ENCODE measurements around the gene MYH7. TPM values are rescaled to one million over a fixed set of nuclear protein-coding genes. Genes with fewer than 3 reads are reported as not detected.

The MYH7 gene
- total RNA-seq (2014; rRNA removed; shearing (Covaris generic)): not detected in 2 replicates

DNA sequence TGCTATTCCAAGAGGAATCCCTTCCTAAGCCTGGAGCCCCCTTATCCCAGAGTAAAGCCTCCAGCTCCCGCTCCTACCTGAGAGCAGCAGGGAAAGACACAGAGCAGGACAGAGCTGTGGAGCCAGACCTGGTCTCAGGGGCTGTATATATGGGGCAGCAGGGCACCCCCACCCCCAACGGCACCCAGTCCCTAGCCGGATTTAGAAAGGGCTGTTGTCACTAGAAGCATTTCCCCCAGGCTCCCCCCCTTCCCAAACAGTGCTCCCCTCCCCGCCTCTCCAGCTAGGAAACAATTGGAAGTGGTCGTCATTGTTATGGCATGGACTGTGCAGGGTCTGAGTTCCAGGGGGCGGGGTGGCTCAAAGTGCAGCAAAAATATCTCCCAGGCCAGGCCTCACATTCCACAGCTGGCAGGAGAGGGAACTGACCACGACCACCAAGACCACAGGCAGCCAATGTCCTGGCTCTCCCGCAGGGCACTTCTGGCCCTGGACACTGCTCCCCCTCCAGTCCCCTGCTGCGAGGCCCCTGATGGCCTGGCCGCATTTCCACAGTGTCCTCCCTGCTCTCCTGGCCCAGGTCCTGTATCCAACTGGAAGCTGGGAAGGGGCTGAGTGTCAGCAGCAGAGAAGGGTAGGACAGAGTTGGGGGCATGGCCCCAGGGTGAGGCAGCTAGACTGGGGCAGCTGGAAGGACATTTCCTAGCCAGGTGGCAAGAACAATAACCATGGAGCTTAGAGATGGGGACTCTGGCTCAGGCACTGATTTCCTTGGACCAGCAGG lies at the start of gene MYH7:
TSS of gene MYH7 (minus strand) at position 118 of the 784 bp plus-strand sequence. CDS start 1,928 bp downstream, outside the sequence.
- H3K36me3 ChIP-seq (replicated peaks; ENCODE audit: control insufficient read depth, insufficient read depth, low read length): no peaks in the 10 kb centered on the region
- H3K4me3 ChIP-seq (ENCODE audit: insufficient read depth, low read depth, low read length): no peak within 1 kb of the TSS
- DNase-seq: peak; percentile 22
- no peaks in the 10 kb centered on the region for H3K27me3 ChIP-seq (ENCODE audit: control insufficient read depth, insufficient read depth, low read length)

DNA sequence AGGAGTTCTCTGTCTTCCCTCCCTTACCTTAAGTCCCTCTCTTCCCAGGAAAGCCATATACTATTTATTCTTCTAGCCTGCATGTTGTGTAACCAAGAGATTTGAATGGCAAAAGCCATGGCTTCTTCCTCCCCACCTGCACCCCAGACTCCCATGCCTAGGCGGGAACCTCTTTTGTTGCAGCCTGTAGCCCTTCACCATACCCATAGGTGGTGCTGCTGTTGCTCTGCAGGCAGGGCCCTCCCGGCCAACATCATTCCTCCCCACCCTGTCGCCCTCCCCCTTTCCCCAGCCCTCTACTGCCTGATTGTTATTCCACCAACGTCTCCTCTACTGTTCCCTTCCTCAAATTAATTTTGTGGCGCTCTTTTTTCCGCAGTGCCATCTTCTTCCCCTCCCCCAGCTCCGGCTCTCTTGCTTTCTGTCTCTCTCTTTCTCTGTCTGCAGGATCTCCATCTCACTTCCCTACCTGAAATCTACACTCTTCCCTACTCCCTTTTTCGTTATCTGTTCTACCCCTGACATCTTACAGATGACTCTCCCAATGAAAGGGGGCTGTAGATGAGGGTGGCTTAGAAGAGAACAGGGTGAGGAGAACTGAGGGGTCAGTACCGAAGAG lies 47.9 kb upstream of the MYH7 start:
- no peaks in the 10 kb centered on the region for H3K36me3 ChIP-seq (replicated peaks; ENCODE audit: control insufficient read depth, insufficient read depth, low read length)
- no peak overlapping the region for H3K4me3 ChIP-seq (ENCODE audit: insufficient read depth, low read depth, low read length)
- DNase-seq: peak; percentile 81
- no peaks in the 10 kb centered on the region for H3K27me3 ChIP-seq (ENCODE audit: control insufficient read depth, insufficient read depth, low read length)

- Histone ChIP-seq H3K27me3 (ENCODE audit: control insufficient read depth, insufficient read depth, low read length) (no peaks in the 10 kb centered on the region), H3K4me3 (ENCODE audit: insufficient read depth, low read depth, low read length) (no peak overlapping the region), H3K36me3 (replicated peaks; ENCODE audit: control insufficient read depth, insufficient read depth, low read length) (peaks cover under 1% of the 10 kb centered on the region)
- DNase-seq: no peak
Measured at GRCh38 chr14:23482823-23483148, 47.3 kb upstream of the MYH7 start.

DNA sequence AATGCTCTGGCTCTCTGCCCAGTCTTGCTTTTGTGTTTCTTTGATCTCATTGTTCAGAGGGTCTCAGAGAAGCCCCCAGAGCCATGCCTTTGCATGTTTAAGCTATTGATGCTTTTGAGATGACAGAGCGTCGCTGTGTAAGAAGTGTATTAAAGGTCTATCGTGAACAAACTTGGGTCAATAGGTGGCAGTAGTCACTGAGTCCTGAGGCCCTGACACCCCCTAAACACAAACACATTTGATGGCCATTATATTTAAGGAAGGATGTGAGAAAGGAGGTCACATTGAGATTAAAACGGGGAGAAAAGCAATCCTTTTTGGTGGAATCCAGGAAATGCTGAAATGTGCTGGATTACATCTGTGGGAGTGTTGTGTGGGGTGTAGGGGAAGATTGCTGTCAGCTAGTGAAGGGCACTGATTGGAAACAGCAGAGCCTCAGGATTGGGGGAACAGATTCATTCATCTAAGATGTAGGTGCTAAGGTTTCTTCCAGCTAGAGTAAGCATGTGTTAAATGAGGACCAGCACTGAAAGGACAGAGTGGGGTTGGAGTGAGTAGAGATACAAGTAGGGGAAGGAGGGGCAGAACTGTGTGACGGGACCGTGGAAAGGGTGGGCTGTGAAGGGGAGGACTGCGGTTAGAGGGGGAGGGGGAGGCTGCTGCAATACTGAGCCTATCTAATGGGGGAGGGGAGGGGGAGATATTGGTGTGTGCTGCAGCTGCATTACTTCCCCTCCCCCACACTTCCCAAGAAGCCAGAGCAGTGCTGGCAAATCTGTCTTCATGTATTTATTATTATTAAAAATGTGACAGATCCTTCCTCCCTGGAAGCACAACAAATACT lies 46.7 kb upstream of the MYH7 start:
- Histone ChIP-seq H3K36me3 (replicated peaks; ENCODE audit: control insufficient read depth, insufficient read depth, low read length) (peaks cover 6% of the 10 kb centered on the region), H3K27me3 (ENCODE audit: control insufficient read depth, insufficient read depth, low read length) (no peaks in the 10 kb centered on the region), H3K4me3 (ENCODE audit: insufficient read depth, low read depth, low read length) (no peak overlapping the region)
- no peak for DNase-seq

DNA sequence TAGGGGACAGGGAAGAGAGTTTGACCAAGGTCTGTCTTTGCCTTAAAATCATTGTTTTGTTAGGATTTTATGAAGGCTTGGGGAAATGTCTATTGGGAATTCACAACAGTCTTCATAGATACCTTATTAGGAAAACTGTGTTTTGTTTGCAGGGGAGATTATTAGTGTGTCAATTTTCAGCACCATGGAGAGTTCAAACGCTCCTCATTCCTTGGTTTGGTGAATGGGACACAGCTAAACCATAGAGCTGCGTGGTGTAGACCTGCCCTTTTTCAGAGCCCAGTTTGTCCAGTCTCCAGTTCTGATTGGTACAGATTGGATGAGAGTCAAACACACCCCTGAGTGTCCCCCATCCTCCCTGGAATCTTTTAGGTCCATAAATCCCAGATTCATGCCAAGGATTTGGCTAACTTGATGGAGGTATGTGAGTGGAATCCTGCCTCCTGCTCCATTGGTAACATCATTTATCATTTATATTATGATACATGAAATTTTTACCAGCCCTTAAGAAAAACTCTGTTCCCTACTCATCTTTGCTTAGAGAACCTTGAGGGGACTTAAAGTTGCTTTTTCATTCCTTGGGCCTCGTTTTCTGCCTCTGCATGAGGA lies 46.0 kb upstream of the MYH7 start:
- Histone ChIP-seq H3K27me3 (ENCODE audit: control insufficient read depth, insufficient read depth, low read length) (no peaks in the 10 kb centered on the region), H3K36me3 (replicated peaks; ENCODE audit: control insufficient read depth, insufficient read depth, low read length) (peaks cover 12% of the 10 kb centered on the region), H3K4me3 (ENCODE audit: insufficient read depth, low read depth, low read length) (no peak overlapping the region)
- peak; percentile 53 for DNase-seq

GRCh38 chr14:23478109-23478759 lies 42.8 kb upstream of the MYH7 start:
- DNase-seq: peak; percentile 44
- Histone ChIP-seq H3K36me3 (replicated peaks; ENCODE audit: control insufficient read depth, insufficient read depth, low read length) (peaks cover 28% of the 10 kb centered on the region), H3K4me3 (ENCODE audit: insufficient read depth, low read depth, low read length) (no peak overlapping the region), H3K27me3 (ENCODE audit: control insufficient read depth, insufficient read depth, low read length) (no peaks in the 10 kb centered on the region)

DNA sequence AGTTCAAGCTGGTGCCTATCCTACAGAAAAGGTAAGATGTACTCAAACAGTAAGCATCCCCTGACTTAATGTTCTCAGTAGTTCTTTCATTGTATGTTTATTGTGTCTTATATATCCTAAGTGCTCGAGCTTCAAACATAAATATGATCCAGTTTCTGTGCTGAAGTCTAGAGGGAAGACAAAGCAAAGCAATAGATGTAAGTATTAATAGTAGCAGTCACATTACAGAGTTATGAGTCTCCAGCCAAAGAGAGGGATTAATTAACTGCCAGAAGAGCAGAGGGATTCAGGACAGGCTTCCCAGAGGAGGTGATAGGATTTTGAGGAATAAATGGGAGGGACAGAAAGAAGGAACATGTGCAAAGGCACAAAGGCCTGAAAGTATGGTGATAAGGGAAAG lies 35.5 kb upstream of the MYH7 start:
- Histone ChIP-seq H3K36me3 (replicated peaks; ENCODE audit: control insufficient read depth, insufficient read depth, low read length) (peaks cover 21% of the 10 kb centered on the region), H3K27me3 (ENCODE audit: control insufficient read depth, insufficient read depth, low read length) (no peaks in the 10 kb centered on the region), H3K4me3 (ENCODE audit: insufficient read depth, low read depth, low read length) (no peak overlapping the region)
- DNase-seq: no peak

GRCh38 chr14:23469906-23470403 lies 34.5 kb upstream of the MYH7 start:
- Histone ChIP-seq H3K4me3 (ENCODE audit: insufficient read depth, low read depth, low read length) (peak overlapping the region; percentile 66), H3K36me3 (replicated peaks; ENCODE audit: control insufficient read depth, insufficient read depth, low read length) (peaks cover 13% of the 10 kb centered on the region), H3K27me3 (ENCODE audit: control insufficient read depth, insufficient read depth, low read length) (no peaks in the 10 kb centered on the region; the same call in 1 of the 2 replicates)
- no peak for DNase-seq

GRCh38 chr14:23469127-23469905 lies 33.9 kb upstream of the MYH7 start, which contains the start of gene NGDN:
Gene NGDN (plus strand): TSS chr14:23469703. CDS start chr14:23469716, 13 bp downstream.
- DNase-seq: peak; percentile 95
- H3K27me3 ChIP-seq (ENCODE audit: control insufficient read depth, insufficient read depth, low read length): no peaks in the 10 kb centered on the region; the same call in 1 of the 2 replicates
- peaks cover 10% of the 10 kb centered on the region for H3K36me3 ChIP-seq (replicated peaks; ENCODE audit: control insufficient read depth, insufficient read depth, low read length)
- peak within 1 kb of the TSS; percentile 66 for H3K4me3 ChIP-seq (ENCODE audit: insufficient read depth, low read depth, low read length)

DNA sequence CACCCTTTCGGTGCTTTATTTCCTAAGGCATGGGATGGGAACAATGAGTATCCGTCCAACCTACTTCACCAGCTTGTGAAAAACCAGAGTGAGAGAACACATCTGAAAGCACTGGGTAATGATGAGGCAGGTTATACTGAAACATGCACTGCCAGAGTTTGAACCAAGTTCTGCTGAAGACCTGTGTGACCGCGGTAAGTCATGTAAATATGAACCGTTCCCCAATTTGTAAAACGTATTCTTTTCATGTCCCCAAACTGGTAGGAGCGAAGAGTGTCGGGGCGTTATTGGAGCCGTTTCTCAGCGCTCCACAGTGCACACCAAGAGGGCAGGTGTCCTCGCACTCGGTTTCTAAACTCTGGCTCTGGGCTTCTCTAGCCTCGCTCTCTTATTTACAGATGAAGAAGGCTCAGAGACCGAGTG lies 33.3 kb upstream of the MYH7 start:
- no peak for DNase-seq
- H3K4me3 ChIP-seq (ENCODE audit: insufficient read depth, low read depth, low read length): peak overlapping the region; percentile 26; the same call in 1 of the 2 replicates

GRCh38 chr14:23465261-23465660 lies 29.8 kb upstream of the MYH7 start:
- Histone ChIP-seq H3K27me3 (ENCODE audit: control insufficient read depth, insufficient read depth, low read length) (no peaks in the 10 kb centered on the region; the same call in 1 of the 2 replicates), H3K36me3 (replicated peaks; ENCODE audit: control insufficient read depth, insufficient read depth, low read length) (no peaks in the 10 kb centered on the region), H3K4me3 (ENCODE audit: insufficient read depth, low read depth, low read length) (no peak overlapping the region)
- DNase-seq: no peak

More for the DNA sequence above, 33.3 kb upstream of the MYH7 start:
- H3K36me3 ChIP-seq (replicated peaks; ENCODE audit: control insufficient read depth, insufficient read depth, low read length): peaks cover 10% of the 10 kb centered on the region
- no peaks in the 10 kb centered on the region; the same call in 1 of the 2 replicates for H3K27me3 ChIP-seq (ENCODE audit: control insufficient read depth, insufficient read depth, low read length)

GRCh38 chr14:23464700-23465099 lies 29.2 kb upstream of the MYH7 start:
- H3K27me3 ChIP-seq (ENCODE audit: control insufficient read depth, insufficient read depth, low read length): no peaks in the 10 kb centered on the region; the same call in 1 of the 2 replicates
- H3K4me3 ChIP-seq (ENCODE audit: insufficient read depth, low read depth, low read length): no peak overlapping the region
- no peak for DNase-seq
- H3K36me3 ChIP-seq (replicated peaks; ENCODE audit: control insufficient read depth, insufficient read depth, low read length): no peaks in the 10 kb centered on the region

GRCh38 chr14:23460960-23461359 lies 25.5 kb upstream of the MYH7 start:
- Histone ChIP-seq H3K36me3 (replicated peaks; ENCODE audit: control insufficient read depth, insufficient read depth, low read length) (no peaks in the 10 kb centered on the region), H3K27me3 (ENCODE audit: control insufficient read depth, insufficient read depth, low read length) (no peaks in the 10 kb centered on the region; the same call in 1 of the 2 replicates), H3K4me3 (ENCODE audit: insufficient read depth, low read depth, low read length) (no peak overlapping the region)
- DNase-seq: no peak

Data from H7 (cell line).